GM19468 (cell line): ENCODE results near the gene FAM20C.

Experiments used
- ATAC-seq: cut with Tn5 transposase; IDR thresholded peaks from one replicate; pipeline ENCODE4 v1.9.1; 2021; ENCODE audit warnings: mild to moderate bottlenecking, moderate library complexity, moderate number of reproducible peaks; ENCODE audit not compliant: unreplicated experiment; ENCODE audit errors: extremely low read depth

FAM20C gene

GRCh38 chr7:188727-189500 is 3.5 kb upstream of the FAM20C start:
- no peak for ATAC-seq

- no peak for ATAC-seq
Observed at GRCh38 chr7:189719-190118, 2.7 kb upstream of the FAM20C start.

GRCh38 chr7:190196-190595 is 2.2 kb upstream of the FAM20C start:
- no peak for ATAC-seq

GRCh38 chr7:191105-191980 is 1.0 kb upstream of the FAM20C start:
- no peak for ATAC-seq

- ATAC-seq, result no peak
Observed at GRCh38 chr7:192701-193480, 520 bp downstream of the FAM20C start.

GRCh38 chr7:193481-194251 is 1.3 kb downstream of the FAM20C start:
- no peak for ATAC-seq

GRCh38 chr7:194252-195009 is 2.1 kb downstream of the FAM20C start:
- ATAC-seq, result no peak

- no peak for ATAC-seq
Observed at GRCh38 chr7:195010-195829, 2.8 kb downstream of the FAM20C start.

- ATAC-seq, result no peak
Observed at GRCh38 chr7:195830-196128, 3.4 kb downstream of the FAM20C start.

GRCh38 chr7:196283-196682 is 3.9 kb downstream of the FAM20C start:
- ATAC-seq, result no peak

- ATAC-seq, result no peak
Observed at GRCh38 chr7:196778-197321, 4.5 kb downstream of the FAM20C start.

GRCh38 chr7:197413-198335 is 5.3 kb downstream of the FAM20C start:
- ATAC-seq, result no peak

GRCh38 chr7:199483-200249 is 7.3 kb downstream of the FAM20C start:
- ATAC-seq, result no peak

- ATAC-seq, result no peak
Observed at GRCh38 chr7:200290-200689, 7.9 kb downstream of the FAM20C start.

GRCh38 chr7:200704-201103 is 8.3 kb downstream of the FAM20C start:
- ATAC-seq, result no peak

- ATAC-seq, result no peak
Observed at GRCh38 chr7:204326-204725, 12.0 kb downstream of the FAM20C start.
